CD4-positive, alpha-beta T cell treated with Interleukin-17A for 4 hours (primary cell): ENCODE measurements around the gene PHACTR3.
"Not testable (repeated sequence)": the region's sequence is repeated elsewhere in the genome, so short reads cannot be mapped to it uniquely, and the experiment has no call there.

Experiments used
- DNase-seq: peaks from one replicate; pipeline ENCODE4 v3.0.0-alpha.2; 2020; ENCODE audit warnings: mixed read lengths

Gene PHACTR3

DNA sequence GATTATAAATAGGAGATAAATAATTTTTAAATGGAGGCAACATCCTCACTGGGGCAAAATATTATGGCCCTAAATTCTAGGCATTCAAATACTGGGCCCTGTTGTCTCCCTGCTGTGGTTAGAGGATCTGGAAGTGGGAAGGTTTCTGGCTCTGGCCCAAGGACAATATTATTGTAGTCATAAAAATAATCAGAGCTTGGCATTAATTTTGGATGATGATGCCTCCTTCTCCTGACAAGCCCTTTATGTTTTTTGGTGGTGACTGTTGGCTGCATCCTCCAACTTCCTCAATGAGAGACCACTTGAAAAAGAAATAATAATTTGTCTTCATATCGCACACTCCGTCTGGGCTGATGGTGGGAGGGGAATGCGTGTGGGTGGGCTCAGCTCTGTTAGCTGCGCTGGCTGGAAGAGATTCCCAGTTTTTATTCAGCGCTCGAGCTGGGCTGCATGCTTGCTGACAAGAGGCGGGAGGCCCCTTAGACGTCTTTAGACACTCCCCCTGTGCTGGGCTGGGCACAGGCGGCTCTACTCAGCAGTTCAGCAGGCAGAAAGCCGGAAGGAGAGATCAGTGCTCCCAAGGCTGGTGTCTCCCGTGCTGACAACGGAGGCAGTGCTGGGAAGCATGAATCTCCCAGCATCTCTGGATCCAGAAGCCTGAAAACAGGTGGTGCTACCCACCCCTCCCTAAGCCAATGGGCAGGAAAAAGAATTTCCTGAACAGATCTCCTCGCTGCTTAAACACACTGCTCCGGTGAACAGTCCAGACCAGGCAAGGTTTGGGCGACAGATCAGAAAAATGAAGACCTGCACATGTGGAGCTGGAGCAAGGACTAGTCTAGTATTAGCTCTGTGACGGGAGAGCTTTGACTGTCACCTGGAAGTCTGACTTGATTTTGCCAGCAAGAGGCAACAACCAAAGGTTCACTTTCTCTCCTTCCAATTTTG, 231.4 kb downstream of the PHACTR3 start:
- DNase-seq, result no peak

- DNase-seq, result no peak
These were observed 232.4 kb downstream of the PHACTR3 start for GRCh38 chr20:59836767-59837166.

DNA sequence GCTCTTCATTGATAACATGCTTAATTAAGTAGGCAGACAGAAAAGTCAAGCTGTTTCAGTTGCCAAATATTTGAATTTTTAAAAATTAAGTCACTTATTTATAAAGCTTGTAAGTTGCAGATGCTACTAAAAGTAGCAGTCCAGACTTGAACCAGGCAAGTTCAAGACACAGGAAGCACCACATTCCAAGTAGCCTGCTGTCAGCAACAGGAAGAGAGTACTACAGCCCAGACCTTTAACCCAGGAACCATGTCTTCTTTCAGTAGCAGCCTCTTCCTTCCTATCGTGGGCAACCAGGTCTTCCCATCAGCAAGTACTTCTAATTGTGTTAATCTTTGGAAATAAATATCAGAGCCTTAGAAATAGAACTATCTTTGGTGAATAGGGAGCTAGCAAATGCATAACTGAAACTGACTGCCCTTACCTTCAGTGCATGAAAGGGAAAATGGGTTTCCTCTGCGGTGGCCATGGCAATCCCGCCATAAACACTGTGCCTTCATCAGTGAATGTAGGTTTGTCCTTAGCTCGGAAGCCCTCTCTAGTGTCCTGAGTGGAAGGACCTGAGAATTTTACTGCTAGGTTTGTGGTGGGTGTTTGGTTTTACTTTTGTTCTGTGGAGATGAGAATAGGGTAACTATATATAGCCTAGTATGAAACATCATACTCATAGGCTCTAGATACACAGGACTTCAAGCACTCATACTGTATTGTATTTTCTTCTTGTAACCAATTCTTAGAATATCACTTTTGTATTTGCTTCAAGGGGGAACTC, 233.5 kb downstream of the PHACTR3 start:
- no peak for DNase-seq

GRCh38 chr20:59839400-59839799, 235.1 kb downstream of the PHACTR3 start:
- DNase-seq, result no peak

DNA sequence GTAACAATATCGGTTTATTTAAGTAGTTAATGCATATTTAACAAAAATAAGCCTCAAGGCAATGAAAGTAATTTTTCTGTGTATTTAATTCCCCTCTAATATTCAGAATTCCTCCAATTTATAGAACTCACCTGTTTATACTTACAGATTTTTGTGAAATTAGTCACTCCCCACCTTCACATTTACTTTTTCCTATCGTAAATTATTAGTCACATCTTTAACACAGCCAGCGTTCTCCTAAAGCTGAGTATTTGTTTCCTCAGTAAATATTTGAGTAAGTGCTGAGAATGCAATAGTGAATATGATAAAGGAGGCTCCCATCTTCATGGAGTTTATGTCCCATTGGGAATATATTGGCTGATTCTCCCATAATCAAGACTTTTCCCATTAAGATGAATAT, 241.1 kb downstream of the PHACTR3 start:
- DNase-seq, result no peak

GRCh38 chr20:59848182-59848581, 243.8 kb downstream of the PHACTR3 start:
- no peak for DNase-seq

DNA sequence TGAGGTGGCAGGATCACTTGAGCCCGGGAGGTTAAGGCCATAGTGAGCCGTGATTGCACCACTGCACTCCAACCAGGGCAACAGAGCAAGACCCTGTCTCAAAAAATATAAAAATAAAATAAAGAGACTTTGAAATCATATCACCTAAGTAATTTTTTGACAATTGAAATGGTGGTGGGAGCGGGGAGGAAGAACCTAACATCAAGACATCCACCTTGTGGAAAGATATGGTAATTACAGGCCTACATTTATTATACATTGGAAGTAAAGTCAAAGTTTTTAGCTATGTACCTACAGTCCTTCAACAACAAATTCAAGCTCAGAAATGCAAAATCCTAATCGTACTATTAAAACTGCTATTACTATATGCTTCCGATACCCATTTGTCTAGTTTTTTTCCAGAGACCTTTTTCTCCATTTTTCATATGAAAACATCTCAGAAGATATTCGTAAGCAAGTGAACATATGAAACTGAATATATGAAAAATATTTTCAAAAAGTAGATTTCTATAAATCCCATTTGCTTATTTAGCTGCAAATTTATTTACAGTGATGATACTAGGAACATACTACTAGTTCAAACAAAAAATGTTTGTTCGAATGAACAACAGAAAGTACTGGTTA, 245.8 kb downstream of the PHACTR3 start:
- no peak for DNase-seq

- DNase-seq, result not testable (repeated sequence)
These were observed 252.2 kb downstream of the PHACTR3 start for GRCh38 chr20:59856526-59856925.

DNA sequence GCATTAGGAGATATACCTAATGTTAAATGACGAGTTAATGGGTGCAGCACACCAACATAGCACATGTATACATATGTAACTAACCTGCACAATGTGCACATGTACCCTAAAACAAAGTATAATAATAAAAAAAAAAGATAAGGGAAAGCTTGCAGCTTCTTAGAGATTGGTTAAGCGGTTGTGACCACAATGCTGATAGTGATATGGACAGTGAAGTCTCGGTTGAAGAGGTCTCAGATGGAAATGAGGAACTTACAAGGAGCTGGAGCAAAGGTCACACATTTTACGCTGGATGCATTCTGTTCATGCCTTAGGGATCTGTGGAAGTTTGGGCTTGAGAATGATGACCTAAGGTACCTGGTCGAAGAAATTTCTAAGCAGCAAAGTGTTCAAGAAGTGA, 252.6 kb downstream of the PHACTR3 start:
- DNase-seq, result not testable (repeated sequence)

- no peak for DNase-seq
These were observed 253.6 kb downstream of the PHACTR3 start for GRCh38 chr20:59857966-59858365.

GRCh38 chr20:59858425-59858824, 254.1 kb downstream of the PHACTR3 start:
- DNase-seq, result no peak

GRCh38 chr20:59861401-59861800, 257.1 kb downstream of the PHACTR3 start:
- no peak for DNase-seq

- DNase-seq, result no peak
These were observed 258.7 kb downstream of the PHACTR3 start for GRCh38 chr20:59863058-59863457.

DNA sequence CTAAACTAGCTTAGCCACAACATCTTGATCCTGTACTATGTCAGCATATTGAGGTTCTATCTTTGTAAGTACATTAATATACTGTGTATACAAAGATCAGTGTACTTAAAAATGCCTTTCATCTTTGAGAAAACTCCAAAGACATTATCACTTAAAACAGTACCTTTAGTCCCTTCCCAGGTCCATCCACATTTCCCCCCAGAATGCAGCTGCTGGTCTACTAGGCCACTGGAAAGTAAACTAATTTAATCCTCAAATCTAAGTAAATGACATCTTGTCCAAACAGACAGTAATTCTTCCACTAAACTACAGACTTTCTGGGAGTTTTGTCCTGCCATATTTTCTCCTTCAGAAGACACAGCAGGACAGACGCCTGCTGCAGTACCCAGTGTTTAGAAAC, 260.4 kb downstream of the PHACTR3 start:
- no peak for DNase-seq

DNA sequence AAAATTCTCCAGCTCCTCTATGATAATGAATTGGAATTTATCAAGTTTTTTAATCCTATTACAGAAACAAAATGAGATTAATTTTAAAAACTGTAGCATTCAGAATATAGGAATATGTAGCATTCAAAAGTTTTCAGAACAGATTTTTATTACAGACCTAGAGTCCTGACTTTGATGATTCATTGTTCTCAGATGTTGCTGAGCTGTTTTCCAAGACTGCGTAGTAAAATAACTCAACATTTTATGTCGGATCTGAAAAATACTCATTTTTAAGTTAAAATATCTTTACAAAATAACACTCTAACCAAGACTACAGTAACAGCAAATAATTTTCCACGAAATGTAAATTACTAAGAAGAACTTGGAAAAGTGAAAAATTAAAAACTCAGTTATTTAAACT, 262.0 kb downstream of the PHACTR3 start:
- DNase-seq, result no peak

GRCh38 chr20:59871096-59871495, 266.8 kb downstream of the PHACTR3 start:
- no peak for DNase-seq

GRCh38 chr20:59873409-59873808, 269.1 kb downstream of the PHACTR3 start:
- no peak for DNase-seq

GRCh38 chr20:59880198-59880597, 275.9 kb downstream of the PHACTR3 start:
- no peak for DNase-seq

- DNase-seq, result no peak
These were observed 280.2 kb downstream of the PHACTR3 start for GRCh38 chr20:59884494-59884893.

DNA sequence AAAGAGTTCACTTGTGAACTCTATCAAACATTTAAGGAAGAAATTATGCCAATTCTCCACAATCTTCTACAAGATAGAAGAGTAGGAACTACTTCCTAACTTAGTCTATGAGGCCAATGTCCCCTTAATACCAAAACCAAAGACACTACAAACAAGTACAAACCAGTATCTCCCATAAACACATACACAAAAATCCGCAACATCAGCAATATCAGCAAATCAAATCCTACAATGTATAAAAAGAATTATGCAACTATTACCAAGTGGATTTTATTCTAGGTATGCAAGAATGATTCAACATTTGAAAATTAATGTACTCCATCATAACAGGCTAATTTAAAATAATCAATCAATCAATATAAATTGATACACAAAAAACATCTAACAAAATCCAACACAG, 283.7 kb downstream of the PHACTR3 start:
- DNase-seq, result no peak

DNA sequence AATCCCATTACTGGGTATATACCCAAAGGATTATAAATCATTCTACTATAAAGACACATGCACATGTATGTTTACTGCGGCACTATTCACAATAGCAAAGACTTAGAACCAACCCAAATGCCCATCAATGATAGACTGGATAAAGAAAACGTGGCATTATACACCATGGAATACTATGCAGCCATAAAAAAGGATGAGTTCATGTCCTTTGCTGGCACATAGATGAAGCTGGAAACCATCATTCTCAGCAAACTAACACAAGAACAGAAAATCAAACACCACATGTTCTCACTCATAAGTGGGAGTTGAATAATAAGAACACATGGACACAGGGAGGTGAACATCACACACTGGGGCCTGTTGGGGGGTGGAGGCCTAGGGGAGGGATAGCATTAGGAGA, 285.7 kb downstream of the PHACTR3 start:
- DNase-seq, result not testable (repeated sequence)

DNA sequence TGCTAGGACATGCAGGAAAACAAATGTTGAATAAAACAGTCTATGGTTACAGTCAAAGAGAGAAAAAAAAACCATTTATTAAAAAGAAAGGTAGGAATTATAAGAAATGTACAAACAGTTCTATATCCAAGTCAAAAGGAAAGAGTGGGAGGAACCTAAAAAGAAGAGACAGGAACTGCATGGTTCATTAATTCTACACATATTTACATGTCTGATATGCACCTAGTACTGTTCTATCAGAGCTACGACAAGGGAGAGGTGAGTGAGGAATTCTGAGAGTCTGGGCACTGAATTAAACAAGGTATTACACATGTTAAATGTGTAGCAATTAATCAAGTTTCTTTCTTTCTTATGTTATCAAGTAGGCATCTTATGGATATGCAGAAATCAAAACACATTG, 287.2 kb downstream of the PHACTR3 start:
- no peak for DNase-seq

DNA sequence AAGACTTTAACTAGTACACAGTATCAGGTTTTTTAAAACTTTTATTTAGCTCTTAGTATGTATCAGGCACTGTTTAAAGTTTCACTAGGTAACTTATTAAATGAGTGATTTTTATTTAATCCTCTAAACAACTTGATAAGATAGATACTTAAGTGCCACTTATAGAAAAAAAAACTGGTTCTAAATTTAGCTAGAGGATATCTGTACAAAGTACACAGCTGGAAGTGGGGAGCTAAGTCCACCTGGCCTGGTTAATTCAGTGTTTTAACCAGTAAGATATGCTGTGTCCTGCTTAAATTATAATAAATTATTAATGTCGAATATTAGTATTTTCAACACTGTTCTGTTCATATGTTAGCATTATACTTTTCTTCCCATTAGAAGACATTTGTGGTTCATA, 291.6 kb downstream of the PHACTR3 start:
- no peak for DNase-seq
